DOHH2 (cell line): Measurements from ENCODE around the gene ERVMER34-1.

Experiments used
- EZH2phosphoT487 ChIP-seq: fragments of 200-600 bp; sonication (generic); IDR thresholded peaks from 2 replicates; pipeline ENCODE4 v1.6.1; 2017; ENCODE audit warnings: borderline replicate concordance, mild to moderate bottlenecking, antibody characterized with exemption, low read length, moderate library complexity, mixed read lengths
- TF ChIP-seq, protein P1 (sequence below): fragments of 200-600 bp; sonication (generic); IDR thresholded peaks from one replicate; pipeline ENCODE4 v1.5.1; 2014; ENCODE audit warnings: antibody characterized with exemption, mild to moderate bottlenecking, low read depth, low read length; ENCODE audit not compliant: poor library complexity, severe bottlenecking

DNA sequence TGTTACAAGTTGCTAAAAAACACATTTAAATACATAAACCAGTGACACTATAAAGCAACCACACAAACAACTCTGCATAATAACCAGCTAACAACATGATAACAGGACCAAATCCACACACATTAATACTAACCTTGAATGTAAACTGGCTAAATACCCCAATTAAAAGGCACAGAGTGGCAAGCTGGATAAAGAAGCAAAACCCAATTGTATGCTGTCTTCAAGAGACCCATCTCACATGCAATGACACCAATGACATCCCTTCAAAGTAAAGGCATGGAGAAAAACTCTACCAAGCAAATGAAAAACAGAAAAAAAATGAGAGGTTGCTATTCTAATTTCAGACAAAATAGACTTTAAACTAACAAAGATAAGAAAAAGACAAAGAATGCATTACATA, 57.7 kb downstream of the ERVMER34-1 start:
- TF ChIP-seq, protein P1, sequence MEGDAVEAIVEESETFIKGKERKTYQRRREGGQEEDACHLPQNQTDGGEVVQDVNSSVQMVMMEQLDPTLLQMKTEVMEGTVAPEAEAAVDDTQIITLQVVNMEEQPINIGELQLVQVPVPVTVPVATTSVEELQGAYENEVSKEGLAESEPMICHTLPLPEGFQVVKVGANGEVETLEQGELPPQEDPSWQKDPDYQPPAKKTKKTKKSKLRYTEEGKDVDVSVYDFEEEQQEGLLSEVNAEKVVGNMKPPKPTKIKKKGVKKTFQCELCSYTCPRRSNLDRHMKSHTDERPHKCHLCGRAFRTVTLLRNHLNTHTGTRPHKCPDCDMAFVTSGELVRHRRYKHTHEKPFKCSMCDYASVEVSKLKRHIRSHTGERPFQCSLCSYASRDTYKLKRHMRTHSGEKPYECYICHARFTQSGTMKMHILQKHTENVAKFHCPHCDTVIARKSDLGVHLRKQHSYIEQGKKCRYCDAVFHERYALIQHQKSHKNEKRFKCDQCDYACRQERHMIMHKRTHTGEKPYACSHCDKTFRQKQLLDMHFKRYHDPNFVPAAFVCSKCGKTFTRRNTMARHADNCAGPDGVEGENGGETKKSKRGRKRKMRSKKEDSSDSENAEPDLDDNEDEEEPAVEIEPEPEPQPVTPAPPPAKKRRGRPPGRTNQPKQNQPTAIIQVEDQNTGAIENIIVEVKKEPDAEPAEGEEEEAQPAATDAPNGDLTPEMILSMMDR = no peak
- TF ChIP-seq EZH2phosphoT487 = no peak
